ENCODE measurements around the gene SMAD4. TPM values are rescaled to one million over a fixed set of nuclear protein-coding genes. Genes with fewer than 3 reads are reported as not detected.

The SMAD4 gene
- total RNA-seq, result 10 to 100 TPM; 91.3 to 94.6 TPM

DNA sequence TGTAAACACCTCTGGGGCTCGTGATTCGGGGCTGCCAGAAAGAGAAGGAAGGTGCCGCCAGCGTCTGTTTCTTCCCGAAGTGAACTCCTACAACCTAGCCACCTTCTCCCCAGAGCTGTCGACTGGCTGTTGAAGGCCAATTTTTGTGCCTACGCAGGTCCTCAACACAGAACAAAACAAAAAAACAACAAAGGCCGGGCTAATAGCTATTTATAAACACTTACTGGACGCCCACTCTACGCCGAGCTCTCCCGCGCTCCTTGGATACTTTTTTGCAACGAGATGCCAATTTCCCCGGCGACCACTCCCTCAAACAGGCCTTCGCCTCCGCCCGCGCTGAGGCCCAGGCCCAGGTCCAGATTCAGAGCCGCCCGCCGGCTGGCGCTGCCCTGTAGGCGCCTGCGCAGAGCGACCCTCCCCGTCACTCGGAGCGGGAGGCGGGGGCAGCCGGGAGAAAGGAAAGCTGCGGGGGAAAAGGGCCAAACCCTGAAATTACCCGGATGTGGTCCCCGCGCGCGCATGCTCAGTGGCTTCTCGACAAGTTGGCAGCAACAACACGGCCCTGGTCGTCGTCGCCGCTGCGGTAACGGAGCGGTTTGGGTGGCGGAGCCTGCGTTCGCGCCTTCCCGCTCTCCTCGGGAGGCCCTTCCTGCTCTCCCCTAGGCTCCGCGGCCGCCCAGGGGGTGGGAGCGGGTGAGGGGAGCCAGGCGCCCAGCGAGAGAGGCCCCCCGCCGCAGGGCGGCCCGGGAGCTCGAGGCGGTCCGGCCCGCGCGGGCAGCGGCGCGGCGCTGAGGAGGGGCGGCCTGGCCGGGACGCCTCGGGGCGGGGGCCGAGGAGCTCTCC lies at the start of gene SMAD4:
Gene SMAD4 (plus strand): TSS at position 520 of the 843 bp plus-strand sequence. CDS start 16,834 bp downstream, outside the sequence.

Other genes starting within 250 kb of the SMAD4 start
- gene MRO, start 210.2 kb upstream of the SMAD4 start, total RNA-seq, result not detected
- 10 to 100 TPM; 71.0 to 73.5 TPM for gene ME2, start 151.1 kb upstream of the SMAD4 start, total RNA-seq
- gene ELAC1, start 62.2 kb upstream of the SMAD4 start, total RNA-seq, result 1 to 10 TPM; 8.8 to 9.7 TPM
- 10 to 100 TPM; 52.0 to 57.3 TPM for gene MEX3C, start 167.5 kb downstream of the SMAD4 start, total RNA-seq